HFF-Myc (cell line): Measurements from ENCODE around the gene CEP164.

Experiments
- DNase-seq: peaks from one replicate; pipeline ENCODE4 v3.0.0-alpha.2; 2011; ENCODE audit warnings: low read depth; ENCODE audit errors: extremely low read depth
- H3K4me3 ChIP-seq: replicated peaks from 2 replicates; pipeline ENCODE4 v1.5.1; 2011; ENCODE audit warnings: low read depth, mild to moderate bottlenecking, control low read depth, low read length
- TF ChIP-seq, protein P1 (sequence below): IDR thresholded peaks from 2 replicates; pipeline ENCODE4 v1.5.1; 2012; ENCODE audit warnings: mild to moderate bottlenecking, low read depth, low read length, control low read depth; ENCODE audit errors: missing control alignments

CEP164 gene

DNA sequence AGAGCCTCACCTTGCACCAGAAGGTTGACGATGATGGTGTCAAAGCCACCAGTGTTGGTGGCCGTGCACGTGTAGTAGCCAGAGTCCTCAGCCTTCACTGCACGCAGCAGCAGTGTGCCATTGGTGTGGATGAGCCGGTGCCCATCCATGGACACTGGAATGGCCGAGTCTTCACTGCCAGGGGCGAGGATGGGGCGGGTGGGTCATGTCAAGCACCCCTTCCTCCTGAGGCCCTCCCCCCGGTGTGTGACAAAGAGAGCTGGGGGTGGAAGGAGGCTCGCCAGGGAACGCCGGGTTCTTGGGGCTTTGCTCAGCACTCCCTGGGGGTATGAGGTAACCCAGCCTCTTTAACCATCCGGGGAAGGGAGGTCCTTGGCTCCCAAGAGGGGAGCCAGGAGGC is 111.6 kb downstream of the CEP164 start:
- no peak for DNase-seq
- no peak overlapping the region for H3K4me3 ChIP-seq
- TF ChIP-seq, protein P1, sequence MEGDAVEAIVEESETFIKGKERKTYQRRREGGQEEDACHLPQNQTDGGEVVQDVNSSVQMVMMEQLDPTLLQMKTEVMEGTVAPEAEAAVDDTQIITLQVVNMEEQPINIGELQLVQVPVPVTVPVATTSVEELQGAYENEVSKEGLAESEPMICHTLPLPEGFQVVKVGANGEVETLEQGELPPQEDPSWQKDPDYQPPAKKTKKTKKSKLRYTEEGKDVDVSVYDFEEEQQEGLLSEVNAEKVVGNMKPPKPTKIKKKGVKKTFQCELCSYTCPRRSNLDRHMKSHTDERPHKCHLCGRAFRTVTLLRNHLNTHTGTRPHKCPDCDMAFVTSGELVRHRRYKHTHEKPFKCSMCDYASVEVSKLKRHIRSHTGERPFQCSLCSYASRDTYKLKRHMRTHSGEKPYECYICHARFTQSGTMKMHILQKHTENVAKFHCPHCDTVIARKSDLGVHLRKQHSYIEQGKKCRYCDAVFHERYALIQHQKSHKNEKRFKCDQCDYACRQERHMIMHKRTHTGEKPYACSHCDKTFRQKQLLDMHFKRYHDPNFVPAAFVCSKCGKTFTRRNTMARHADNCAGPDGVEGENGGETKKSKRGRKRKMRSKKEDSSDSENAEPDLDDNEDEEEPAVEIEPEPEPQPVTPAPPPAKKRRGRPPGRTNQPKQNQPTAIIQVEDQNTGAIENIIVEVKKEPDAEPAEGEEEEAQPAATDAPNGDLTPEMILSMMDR: no peak

DNA sequence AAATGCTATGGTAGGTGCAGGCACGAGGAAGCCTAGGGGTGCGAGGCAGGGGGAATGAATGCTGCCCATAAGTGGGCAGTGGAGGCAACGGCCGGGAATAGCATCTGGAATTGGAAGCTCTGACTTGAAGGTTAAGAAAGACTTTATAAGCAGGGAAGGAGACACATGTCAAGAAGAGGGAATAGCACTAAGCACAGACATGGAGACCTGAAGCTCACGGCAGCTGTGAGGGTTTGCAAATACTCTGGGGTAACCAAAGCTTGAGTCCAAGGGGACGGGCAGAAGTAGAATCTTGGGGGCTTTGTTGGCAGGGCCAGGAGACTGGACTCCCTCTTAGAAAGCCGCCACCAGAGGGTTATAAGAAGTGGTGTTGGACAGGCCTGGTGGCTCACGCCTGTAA is 112.6 kb downstream of the CEP164 start:
- TF ChIP-seq, protein P1: no peak
- H3K4me3 ChIP-seq: no peak overlapping the region
- DNase-seq: no peak

DNA sequence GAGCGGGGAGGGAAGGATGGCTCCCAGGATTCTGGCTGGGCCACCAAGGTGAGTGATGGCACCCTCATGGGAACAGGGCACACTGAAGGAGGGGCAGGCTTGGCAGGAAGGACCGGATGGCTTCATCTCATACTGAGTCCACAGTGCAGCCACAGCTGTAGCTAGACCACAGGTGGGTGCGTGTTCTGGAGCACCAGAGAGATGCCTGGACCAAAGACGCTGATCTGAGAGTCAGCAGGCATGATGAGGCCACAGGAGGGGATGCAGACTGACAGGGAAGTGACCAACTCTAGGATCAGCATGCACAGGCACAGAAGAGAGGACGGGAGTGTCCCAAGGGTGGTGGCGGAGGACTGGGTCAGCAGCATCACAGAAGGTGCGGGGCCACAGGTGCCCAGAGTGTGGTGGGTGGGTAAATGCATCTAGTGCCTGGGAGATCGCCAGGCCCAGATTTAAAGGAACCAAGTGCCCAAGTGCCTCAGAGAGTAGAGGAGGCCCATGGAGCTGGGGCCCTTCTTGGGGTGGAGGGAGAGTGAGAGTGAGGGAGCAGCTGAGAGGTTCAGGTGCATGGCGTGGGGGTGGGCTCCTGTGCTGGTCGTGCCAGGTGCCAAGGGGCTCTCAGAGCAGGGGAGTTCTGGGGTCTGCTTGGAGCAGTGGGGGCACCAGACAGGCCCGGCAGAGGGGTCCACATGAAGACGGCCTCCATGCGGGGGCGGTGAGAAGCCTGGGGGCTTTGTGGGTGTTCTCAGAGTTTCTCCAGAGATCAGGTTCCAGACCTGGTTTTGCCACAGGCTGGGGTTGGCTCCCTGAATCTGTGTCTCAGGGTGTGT is 113.7 kb downstream of the CEP164 start:
- TF ChIP-seq, protein P1: no peak
- no peak overlapping the region for H3K4me3 ChIP-seq
- DNase-seq: no peak

DNA sequence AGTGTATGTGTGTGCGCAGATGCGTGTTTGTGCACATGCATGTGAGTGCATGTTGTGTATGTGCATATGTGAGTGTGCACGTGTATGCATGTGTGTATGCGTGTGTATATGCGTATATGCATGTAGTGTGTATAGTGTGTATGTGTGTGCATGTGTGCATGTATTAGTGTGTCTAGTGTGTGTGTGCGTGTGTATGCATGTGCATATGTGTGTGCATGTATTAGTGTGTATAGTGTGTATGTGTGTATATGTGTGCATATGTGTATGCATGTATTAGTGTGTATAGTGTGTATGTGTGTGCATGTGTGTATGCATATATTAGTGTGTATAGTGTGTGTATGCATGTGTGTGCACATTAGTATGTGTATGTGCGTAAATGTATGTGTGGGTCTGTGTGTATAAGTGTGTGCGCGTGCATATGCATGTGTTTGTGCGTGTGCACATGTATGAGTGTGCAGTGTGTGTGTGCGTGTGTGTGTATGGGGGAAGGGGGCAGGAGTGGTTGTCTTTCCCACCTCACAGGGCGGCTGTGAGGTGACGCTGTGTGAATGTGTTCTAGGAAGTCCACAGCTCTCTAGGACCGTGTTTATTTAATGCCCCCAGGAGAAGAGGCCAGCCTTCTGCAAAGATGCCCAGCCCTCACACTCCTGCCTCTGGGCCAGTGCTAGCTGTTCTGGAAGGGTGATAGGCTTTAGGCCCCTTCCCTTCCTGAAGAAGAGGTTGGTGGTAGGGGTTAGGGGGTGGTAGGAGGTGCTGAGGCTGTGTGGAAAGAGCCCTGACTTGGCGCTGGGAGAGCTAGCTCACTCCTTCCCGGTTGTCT is 114.6 kb downstream of the CEP164 start:
- TF ChIP-seq, protein P1: no peak
- no peak for DNase-seq
- no peak overlapping the region for H3K4me3 ChIP-seq

DNA sequence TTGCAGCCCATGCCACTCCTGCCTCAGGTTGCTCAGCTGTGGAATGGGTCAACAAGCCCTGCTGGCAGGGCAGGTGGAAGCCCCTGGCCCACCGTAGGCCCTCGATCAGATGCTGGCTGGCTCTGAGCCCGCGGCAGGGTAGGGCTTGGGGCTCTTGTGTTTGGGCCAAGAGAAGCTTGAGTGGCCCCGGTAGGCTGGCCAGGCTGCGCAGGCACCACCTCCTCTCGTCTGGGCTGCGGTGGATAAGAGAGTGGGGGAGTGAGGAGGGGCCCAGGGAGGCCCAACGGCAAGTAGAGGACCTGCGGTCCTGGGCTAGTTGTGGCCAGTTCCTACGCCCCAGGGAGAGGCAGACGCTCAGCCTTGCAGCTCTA is 115.2 kb downstream of the CEP164 start:
- TF ChIP-seq, protein P1: no peak
- DNase-seq: no peak
- H3K4me3 ChIP-seq: no peak overlapping the region

DNA sequence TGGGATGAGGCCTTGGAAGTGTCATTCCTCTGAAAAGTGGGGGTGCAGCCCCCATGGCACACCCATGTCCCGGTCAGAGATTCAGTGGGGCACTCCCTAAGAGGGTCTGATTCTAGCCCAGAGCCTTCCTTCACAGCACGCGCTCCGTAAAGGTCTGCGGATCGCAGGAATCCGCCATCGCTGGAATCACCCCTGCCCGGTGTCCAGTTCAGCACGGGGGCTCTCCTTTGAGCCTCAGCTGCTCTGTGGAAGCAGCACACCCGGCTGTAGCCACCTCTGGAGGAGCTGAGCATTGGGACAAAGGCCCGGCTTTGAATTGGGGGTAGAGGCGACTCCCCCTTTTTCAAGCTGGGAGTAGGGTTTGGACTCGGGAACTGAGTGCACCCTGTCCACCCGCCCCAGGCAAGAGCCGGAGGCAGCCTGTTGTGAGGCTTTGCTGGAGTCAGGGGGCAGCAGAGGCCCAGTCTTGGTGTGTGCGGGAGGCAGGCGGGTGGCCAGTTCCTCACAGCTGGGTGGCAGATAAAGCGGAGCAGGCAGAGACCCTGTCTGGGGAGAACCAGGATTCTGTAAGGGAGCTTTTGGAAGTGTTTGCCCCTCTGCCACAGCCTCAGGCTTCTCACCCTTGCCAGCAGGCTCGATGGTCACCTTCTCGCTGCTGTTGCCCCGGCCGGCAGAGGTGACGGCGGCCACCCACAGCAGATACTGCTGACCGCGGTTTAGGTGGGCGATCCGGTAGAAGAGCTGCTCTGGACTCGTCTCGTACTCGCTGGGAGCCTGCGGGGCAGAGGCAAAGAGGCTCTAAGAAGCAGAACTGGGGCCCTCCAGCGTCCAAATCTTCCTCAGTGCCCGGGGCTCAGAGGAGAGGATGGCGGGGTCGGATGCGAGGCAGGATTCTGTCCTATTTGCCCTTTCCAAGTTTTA is 115.9 kb downstream of the CEP164 start:
- TF ChIP-seq, protein P1: peak; percentile 42
- H3K4me3 ChIP-seq: no peak overlapping the region

More for the DNA sequence above, 115.9 kb downstream of the CEP164 start:
- no peak for DNase-seq
